GM12892 (cell line): ENCODE data around the gene ASB3.
"Not testable (repeated sequence)": the region's sequence is repeated elsewhere in the genome, so short reads cannot be mapped to it uniquely, and the experiment has no call there.

Source experiments
- DNase-seq: peaks from one replicate; pipeline ENCODE4 v3.0.0; 2011; ENCODE audit not compliant: insufficient read length
- FAIRE-seq: peaks from 2 replicates; lab custom pipeline; 2011; peaks lifted over from hg19 to GRCh38; lab: Jason Lieb, UNC
- POLR2A ChIP-seq: IDR thresholded peaks from 2 replicates; pipeline ENCODE4 v1.6.1; 2011; ENCODE audit warnings: low read depth, low read length, control low read depth
- POLR2AphosphoS5 ChIP-seq: IDR thresholded peaks from 2 replicates; pipeline ENCODE4 v1.6.1; 2011; ENCODE audit warnings: low read depth, low read length, control low read depth
- TAF1 ChIP-seq: IDR thresholded peaks from 2 replicates; pipeline ENCODE4 v1.6.1; 2011; ENCODE audit warnings: low read depth, mild to moderate bottlenecking, control low read depth, low read length, borderline replicate concordance

Gene ASB3

DNA sequence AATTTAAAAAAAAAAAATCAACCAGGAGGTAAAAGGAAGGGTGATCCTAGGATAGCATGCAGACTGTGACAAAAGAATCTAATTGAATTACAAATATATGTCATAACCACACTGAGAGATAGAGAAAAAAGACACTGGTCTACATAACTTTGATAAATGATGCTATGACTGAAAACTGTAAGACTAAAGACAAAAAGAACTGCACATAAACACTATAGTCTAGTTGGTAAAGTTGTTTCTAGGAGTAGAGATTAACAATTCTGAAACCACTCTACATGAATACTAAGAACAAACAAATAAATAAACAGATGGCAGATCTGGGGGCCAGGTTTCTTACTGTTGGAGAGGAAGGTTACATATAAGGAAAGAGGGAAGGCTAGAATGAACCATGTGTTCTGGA lies 33.7 kb downstream of the ASB3 start:
- FAIRE-seq, result no peak
- TF ChIP-seq POLR2A (no peak), POLR2AphosphoS5 (no peak), TAF1 (no peak)
- no peak for DNase-seq

DNA sequence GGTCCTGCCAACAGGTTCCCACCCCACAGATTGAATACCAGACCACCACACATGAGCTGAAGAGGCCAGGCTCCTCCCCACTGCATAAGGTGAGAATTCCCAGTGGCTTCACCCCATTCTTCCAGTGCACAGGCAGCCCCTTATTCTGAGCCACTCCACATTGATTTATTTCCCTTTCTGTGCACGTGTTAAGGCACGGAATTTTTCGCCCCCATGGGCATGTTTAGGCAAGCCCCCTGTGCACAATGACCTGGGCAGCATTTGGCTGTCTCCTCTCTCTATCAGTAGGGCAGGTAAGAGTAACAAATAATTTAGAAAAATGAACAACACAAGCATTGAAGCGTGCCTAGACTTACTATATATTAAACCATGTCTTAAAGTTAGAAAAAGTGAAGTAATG lies 34.4 kb downstream of the ASB3 start:
- no peak for FAIRE-seq
- DNase-seq, result no peak
- TF ChIP-seq POLR2A (no peak), TAF1 (no peak), POLR2AphosphoS5 (no peak)

DNA sequence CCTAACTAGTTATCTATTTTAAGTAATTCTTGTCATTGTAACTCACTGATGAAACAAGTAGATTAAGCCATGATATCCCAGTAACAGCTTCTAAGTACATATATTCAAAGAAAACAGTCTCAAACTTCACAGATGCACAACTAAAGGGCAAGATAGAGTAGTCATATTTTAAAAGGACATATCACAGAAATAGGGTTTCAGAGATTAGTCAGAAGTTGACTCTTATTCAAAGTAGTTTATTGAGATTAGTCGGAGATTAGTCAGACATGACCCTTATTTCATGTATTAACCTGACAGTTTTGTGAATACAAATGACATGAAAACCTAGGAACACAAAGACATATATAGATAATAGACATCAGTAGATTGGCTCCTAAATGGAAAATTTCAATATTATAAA lies 35.0 kb downstream of the ASB3 start:
- TF ChIP-seq TAF1 (no peak), POLR2AphosphoS5 (no peak), POLR2A (no peak)
- FAIRE-seq (peak; percentile 79), DNase-seq (no peak)

DNA sequence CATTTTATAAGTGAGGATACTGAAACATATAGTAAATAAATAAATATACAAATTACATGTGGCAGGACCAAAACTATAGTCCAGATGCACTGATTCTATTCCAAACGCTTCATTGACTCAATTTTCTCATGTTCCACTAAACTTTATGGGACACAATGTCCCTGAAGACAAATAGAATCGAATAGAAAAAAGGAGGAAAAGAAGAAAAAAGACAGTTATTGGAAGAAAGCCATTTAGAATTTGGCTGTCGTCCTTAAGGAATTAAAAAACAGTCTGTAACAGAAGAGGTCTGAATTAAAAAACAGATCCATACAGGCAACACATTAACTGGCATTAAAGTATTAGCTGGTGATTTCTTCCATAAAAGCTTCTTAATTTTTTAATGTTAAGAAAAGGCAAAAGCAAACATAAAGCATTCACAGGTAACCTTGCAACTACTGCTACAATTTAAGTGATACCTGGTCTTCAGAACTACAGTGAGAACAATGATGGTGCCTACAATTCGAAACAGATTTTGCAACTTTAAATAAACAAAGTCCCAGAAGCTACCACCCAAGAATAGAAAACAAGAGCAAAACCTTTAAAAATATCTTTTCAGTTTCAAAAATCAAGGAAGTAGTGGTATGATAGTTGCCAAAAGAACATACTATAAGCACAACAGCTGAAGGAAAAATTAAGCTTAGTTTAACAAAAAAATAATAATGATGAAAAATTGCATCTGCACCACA lies 36.5 kb downstream of the ASB3 start:
- FAIRE-seq (no peak), DNase-seq (no peak)
- TF ChIP-seq POLR2AphosphoS5 (no peak), POLR2A (no peak), TAF1 (no peak)

DNA sequence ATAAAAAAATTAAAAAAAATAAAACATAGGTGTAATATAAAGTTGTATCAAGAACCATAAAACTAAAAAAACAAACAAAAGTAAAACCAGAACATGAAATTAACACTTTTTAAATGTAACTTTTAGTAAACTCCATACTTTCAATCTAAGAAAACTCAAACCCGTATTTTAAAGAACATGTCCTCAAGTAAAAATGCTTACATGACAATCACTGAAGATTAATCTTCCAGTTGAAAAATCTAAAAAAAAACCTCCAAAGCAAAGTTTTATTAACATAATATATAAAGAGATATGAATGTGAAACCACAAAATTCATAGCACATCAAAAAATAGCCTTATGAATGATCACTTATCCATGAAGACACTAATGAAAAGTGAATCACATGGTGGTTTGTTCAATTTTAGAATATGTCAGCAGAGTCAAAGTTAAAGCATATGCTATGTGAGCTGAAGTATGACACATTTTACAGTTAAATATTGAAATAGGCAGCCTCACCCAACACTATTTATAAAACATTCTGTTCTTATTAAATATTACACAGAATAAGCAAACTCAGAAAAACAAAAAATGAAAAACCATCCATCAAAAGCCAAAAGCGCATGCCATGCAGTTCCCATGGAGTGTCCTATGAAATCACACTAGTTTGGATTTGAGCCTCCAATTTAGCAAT lies 42.2 kb downstream of the ASB3 start:
- no peak for FAIRE-seq
- TF ChIP-seq POLR2AphosphoS5 (no peak), TAF1 (no peak), POLR2A (no peak)
- no peak for DNase-seq

DNA sequence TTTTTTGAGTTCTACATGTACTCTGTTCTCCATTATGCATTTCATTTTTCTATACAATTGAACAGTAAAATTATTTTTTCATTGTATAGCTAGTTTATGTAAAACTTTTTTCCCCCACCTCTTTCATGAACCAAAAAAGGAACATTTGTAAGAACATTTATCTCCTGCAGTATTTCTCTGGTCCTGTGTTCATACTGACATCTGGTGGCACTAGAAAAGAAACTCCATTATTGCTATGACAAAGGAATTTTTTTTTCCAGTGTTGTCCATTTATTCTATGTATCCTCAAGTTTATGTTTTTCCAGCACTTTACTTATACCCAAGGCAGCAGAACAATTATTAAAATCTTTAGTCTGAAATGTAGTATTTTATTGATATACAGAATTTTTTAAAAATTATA lies 46.6 kb downstream of the ASB3 start:
- TF ChIP-seq POLR2AphosphoS5 (no peak), POLR2A (no peak), TAF1 (no peak)
- DNase-seq (no peak), FAIRE-seq (no peak)

DNA sequence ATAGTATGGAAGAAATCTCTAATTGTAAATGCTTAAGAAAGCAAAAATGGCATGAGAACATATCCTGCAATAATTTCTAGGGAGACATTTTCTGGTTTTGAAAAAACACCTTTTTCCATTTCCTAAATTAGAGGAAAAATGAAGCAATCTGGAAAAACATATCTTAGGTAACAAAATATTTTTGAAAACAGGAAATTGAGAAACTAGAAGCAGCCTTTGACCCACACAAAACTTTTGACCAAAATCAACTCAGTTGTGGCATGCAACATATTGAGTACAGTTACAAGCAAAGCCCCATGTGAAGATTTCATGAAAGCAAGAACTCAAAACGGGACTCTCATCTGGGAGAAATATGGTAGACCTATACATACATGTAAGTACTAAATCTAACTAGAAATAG lies 47.7 kb downstream of the ASB3 start:
- FAIRE-seq (no peak), DNase-seq (no peak)
- TF ChIP-seq TAF1, result no peak
- TF ChIP-seq POLR2AphosphoS5, result no peak
- TF ChIP-seq POLR2A, result no peak

DNA sequence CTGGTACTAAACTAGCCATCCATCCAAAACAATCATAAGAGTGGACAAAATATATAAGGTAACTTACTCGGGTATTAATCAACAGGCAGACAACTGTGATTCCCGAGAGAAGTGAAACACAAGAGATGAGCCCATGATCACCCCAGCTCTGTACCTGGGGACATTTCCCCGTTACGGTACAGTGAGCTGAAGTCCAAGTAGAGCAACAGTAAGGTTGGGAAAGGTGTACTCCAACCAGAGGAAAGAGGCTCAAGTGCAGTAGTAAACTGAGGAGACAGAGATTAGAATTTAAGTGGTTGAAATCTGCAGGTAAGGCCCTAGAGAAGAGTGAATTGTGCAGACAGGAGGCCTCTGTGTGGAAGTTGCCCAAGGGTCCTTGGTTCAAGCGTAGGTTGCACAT lies 49.7 kb downstream of the ASB3 start:
- FAIRE-seq, result no peak
- no peak for DNase-seq
- TF ChIP-seq POLR2AphosphoS5 (no peak), TAF1 (no peak), POLR2A (no peak)

DNA sequence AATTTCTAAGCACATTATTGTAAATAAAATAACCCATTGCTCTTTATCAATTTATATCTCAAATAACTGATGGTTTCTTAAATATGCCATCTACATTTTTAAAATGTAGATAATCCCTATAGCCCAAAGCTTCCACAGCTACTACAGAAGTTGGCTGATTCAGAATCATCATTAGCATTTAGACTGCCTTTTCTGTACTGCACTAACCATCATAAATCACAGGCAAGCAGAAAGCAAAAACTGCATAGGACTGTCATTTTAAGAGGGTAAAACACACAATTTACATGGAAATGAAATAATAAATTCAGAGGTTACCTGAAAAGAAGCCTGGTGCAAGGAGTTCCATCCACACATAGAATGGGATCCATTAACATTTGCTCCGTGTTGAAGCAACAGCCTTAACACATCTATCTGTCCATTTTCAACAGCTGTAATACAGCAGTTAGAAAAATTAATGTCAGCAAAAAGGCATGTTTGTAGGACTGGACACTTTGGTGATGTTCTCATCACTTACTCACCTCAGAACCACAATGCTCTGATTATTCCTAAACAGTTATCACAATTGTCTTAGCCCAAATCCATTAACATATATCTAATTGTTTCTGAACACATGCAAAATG lies 57.5 kb downstream of the ASB3 start:
- TF ChIP-seq POLR2AphosphoS5, result no peak
- no peak for TF ChIP-seq TAF1
- TF ChIP-seq POLR2A, result no peak
- no peak for DNase-seq
- no peak for FAIRE-seq

DNA sequence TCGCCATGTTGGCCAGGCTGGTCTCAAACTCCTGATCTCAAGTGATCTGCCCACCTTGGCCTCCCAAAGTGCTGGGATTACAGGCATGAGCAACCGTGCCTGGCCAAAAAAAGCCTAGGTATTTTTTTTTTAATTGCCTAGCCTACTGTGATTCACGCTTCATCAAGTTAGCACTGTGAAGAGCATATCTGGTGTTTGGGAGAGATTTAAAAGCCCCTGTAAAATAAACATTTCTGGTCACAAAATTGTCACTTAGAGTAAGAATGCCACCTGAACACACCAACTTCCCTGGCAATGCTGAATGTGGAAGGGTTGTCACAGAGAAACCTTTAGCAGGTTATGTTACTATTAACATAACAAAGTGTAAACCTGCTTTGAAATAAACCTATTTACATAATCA lies 58.8 kb downstream of the ASB3 start:
- DNase-seq, result no peak
- no peak for TF ChIP-seq TAF1
- no peak for TF ChIP-seq POLR2A
- no peak for TF ChIP-seq POLR2AphosphoS5
- FAIRE-seq, result no peak

DNA sequence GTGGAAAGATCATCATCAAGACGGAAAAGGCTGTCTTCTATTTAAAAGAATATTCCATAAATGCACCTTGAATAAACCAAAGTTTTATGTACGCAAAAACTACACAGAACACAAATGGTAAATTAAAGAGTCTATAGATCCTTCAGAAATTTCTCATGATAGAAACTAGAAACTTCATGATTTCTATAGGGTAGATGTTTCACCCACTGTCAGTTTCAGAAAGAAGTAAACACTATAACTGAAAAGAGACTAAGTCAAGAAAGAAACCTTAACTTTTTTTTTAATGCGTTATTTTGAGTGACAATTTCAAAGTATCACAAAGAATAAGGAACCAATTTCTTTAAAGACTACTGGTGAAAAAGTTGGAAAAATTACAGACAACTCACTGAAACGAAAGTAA lies 61.1 kb downstream of the ASB3 start:
- no peak for DNase-seq
- TF ChIP-seq POLR2A (no peak), TAF1 (no peak), POLR2AphosphoS5 (no peak)
- FAIRE-seq, result no peak

DNA sequence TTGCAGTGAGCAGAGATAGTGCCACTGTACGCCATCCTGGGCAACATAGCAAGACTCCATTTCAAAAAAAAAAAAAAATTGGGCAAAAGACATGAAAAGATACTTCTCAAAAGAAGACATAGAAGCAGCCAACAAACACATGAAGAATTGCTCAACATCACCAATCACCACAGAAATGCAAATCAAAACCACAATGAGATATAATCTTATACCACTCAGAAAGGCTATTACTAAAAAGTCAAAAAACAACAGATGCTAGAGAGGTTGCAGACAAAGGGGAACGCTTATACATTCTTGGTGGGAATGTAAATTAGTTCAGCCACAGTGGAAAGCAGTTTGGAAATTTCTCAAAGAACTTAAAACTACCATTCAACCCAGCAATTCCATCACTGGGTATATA lies 62.2 kb downstream of the ASB3 start:
- no peak for DNase-seq
- no peak for FAIRE-seq
- TF ChIP-seq TAF1 (no peak), POLR2A (no peak), POLR2AphosphoS5 (no peak)

DNA sequence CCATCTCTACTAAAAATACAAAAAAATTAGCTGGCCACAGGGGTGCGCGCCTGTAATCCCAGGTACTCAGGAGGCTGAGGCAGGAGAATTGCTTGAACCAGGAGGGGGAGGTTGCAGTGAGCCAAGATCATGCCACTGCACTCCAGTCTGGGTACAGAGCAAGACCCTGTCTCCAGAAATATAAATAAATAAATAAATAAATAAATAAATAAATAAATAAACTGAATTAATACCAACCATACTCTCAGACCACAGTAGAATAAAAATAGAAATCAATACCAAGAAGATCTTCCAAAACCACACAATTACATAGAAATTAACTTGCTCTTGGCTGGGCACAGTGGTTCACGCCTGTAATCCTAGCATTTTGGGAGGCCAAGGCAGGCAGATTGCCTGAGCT lies 65.8 kb downstream of the ASB3 start:
- not testable (repeated sequence) for DNase-seq, FAIRE-seq
